Transverse colon (tissue), 4 donors: ENCODE data around the gene SLC27A4.

ENCODE experiments used
- POLR2AphosphoS5 ChIP-seq, 3 donors: sonication (generic); formaldehyde crosslinking; IDR thresholded peaks; one replicate each; pipeline ENCODE4 v1.6.1; 2016; ENCODE audit warnings: antibody characterized with exemption in 3 of 3
- TF ChIP-seq, protein P1 (sequence below), 5 experiments: fragments of 200-600 bp in 3 of 5; fragments of 450-650 bp in 2 of 5; sonication (generic) in 3 of 5; IDR thresholded peaks; 1 replicate in 2 of 5; 2 replicates in 3 of 5; pipeline ENCODE4 v1.5.1; 2016 to 2017; ENCODE audit warnings: antibody characterized with exemption in 5 of 5, inconsistent platforms in 3 of 5, mild to moderate bottlenecking in 2 of 5, moderate library complexity in 1 of 5

DNA sequence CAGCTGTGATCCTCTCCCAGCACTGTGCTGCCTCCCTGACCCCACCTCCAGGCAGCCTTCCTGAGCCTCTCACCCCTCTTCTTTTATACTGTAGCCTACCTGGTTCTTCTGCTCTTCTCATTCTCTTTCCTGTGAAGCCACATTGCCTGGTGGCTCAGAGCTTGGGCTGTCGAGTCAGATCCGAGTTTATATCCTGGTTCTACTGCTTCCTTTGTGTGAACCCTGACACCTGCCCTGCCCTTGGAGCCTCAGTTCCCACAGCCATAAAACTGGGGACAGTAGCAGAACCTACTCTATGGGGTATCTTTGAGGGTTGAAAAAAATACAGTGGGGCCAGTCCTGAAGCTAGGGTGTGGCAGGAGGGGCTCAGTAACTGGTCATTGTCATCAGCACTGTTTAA lies 8.8 kb downstream of the SLC27A4 start:
- TF ChIP-seq, protein P1, sequence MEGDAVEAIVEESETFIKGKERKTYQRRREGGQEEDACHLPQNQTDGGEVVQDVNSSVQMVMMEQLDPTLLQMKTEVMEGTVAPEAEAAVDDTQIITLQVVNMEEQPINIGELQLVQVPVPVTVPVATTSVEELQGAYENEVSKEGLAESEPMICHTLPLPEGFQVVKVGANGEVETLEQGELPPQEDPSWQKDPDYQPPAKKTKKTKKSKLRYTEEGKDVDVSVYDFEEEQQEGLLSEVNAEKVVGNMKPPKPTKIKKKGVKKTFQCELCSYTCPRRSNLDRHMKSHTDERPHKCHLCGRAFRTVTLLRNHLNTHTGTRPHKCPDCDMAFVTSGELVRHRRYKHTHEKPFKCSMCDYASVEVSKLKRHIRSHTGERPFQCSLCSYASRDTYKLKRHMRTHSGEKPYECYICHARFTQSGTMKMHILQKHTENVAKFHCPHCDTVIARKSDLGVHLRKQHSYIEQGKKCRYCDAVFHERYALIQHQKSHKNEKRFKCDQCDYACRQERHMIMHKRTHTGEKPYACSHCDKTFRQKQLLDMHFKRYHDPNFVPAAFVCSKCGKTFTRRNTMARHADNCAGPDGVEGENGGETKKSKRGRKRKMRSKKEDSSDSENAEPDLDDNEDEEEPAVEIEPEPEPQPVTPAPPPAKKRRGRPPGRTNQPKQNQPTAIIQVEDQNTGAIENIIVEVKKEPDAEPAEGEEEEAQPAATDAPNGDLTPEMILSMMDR (IDR thresholded peaks at IDR 0.05): no peak
- no peak for TF ChIP-seq POLR2AphosphoS5 (IDR thresholded peaks at IDR 0.05)
